ENCODE measurements around the gene KLHL40.

DNA sequence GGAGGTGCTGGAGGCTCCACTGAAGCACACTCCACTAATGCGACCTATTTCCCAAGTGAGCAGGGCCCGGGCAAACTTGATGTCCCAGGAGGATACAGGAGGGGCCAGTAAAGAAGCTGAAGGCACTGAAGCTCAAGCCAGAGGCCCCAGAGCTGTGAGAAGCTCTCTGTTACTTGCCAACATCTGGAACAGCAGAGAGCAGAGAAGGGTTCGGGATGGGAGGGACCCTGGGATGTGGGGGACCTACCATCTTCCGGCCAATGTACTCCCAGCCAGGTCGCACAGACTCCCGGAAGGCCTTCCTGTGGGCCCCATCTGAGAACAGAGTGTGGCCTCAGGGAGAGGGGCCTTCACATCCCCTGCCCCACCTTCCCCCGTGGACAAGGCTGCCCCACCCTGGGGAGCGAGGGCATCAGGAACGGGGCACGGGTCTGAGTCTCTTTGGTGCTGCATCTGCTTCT, 14.2 kb downstream of the KLHL40 start:
- TF ChIP-seq, protein P1, sequence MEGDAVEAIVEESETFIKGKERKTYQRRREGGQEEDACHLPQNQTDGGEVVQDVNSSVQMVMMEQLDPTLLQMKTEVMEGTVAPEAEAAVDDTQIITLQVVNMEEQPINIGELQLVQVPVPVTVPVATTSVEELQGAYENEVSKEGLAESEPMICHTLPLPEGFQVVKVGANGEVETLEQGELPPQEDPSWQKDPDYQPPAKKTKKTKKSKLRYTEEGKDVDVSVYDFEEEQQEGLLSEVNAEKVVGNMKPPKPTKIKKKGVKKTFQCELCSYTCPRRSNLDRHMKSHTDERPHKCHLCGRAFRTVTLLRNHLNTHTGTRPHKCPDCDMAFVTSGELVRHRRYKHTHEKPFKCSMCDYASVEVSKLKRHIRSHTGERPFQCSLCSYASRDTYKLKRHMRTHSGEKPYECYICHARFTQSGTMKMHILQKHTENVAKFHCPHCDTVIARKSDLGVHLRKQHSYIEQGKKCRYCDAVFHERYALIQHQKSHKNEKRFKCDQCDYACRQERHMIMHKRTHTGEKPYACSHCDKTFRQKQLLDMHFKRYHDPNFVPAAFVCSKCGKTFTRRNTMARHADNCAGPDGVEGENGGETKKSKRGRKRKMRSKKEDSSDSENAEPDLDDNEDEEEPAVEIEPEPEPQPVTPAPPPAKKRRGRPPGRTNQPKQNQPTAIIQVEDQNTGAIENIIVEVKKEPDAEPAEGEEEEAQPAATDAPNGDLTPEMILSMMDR (IDR thresholded peaks at IDR 0.05) = no peak
- no peak for TF ChIP-seq POLR2A (IDR thresholded peaks at IDR 0.05)

Data from heart left ventricle (tissue), 13 donors.